ENCODE data around the gene TRAIP. TPM values are rescaled to one million over a fixed set of nuclear protein-coding genes. Genes with fewer than 3 reads are reported as not detected.
"Not testable (repeated sequence)": the region's sequence is repeated elsewhere in the genome, so short reads cannot be mapped to it uniquely, and the experiment has no call there.

TRAIP gene
- polyA plus RNA-seq, 1 donor, result 4.8 TPM

GRCh38 chr3:49872801-49873281, 16.5 kb upstream of the TRAIP start:
- DNase-seq, result no peak

GRCh38 chr3:49871531-49872153, 15.3 kb upstream of the TRAIP start:
- no peak for DNase-seq

GRCh38 chr3:49869525-49870126, 13.3 kb upstream of the TRAIP start, which contains the start of gene CAMKV:
CAMKV (minus strand) TSS chr3:49869906; CDS start chr3:49862388, 7,518 bp downstream.
- DNase-seq, result no peak

GRCh38 chr3:49868862-49869466, 12.6 kb upstream of the TRAIP start:
- DNase-seq, result no peak

GRCh38 chr3:49867871-49868321, 11.5 kb upstream of the TRAIP start:
- no peak for DNase-seq

- DNase-seq, result no peak
Observed at GRCh38 chr3:49867400-49867799, 11.0 kb upstream of the TRAIP start.

- DNase-seq, result no peak
Observed at GRCh38 chr3:49865198-49865784, 8.9 kb upstream of the TRAIP start.

GRCh38 chr3:49864505-49864904, 8.1 kb upstream of the TRAIP start:
- no peak for DNase-seq

- DNase-seq, result no peak
Observed at GRCh38 chr3:49859576-49860305, 3.4 kb upstream of the TRAIP start.

- no peak for DNase-seq
Observed at GRCh38 chr3:49855662-49856061, 702 bp downstream of the TRAIP start.

GRCh38 chr3:49845694-49846093, 10.7 kb downstream of the TRAIP start:
- no peak for DNase-seq

GRCh38 chr3:49844464-49845183, 11.7 kb downstream of the TRAIP start:
- DNase-seq, result no peak

GRCh38 chr3:49842843-49843517, 13.4 kb downstream of the TRAIP start:
- DNase-seq, result no peak

- no peak for DNase-seq
Observed at GRCh38 chr3:49841806-49842205, 14.6 kb downstream of the TRAIP start.

- DNase-seq, result no peak
Observed at GRCh38 chr3:49841126-49841696, 15.2 kb downstream of the TRAIP start.

- DNase-seq, result peak; percentile 69
Observed at GRCh38 chr3:49840388-49840787, 16.0 kb downstream of the TRAIP start.

- peak; percentile 86 for DNase-seq
Observed at GRCh38 chr3:49839193-49839809, 17.1 kb downstream of the TRAIP start.

- no peak for DNase-seq
Observed at GRCh38 chr3:49831341-49831740, 25.0 kb downstream of the TRAIP start.

- DNase-seq, result no peak
Observed at GRCh38 chr3:49826016-49826415, 30.3 kb downstream of the TRAIP start.

- DNase-seq, result not testable (repeated sequence)
Observed at GRCh38 chr3:49823131-49823530, 33.2 kb downstream of the TRAIP start.

Data from hindlimb muscle (tissue), 1 donor.